ENCODE results near the gene RHOC.
A peak's percentile ranks its signal among the peaks of the same experiment; 100 is the strongest.

DNA sequence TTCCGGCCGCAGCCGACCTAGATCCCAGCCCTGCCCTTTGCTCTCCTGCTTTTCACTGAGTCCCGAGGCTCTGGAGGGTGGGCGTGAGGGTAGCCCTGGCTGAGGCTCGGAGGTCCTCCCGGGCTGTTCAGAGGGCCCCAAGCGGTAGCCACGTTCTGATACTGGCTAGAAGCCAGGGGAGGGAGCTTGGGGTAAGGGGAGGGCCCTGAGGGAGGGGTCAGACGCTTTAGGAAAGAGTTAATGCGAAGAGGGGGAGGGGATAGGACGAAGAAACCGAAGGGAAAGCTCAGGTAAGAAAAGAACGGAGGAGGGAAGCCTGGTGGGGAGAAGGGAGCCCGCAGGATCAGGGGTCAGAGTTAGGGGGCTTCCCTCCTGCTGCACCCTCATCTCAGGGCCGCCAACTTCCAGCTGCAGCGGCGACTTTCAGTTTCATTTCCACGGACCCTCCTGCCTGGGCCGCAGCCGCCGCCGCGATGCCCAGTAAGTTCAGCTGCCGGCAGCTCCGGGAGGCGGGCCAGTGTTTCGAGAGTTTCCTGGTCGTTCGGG is 32.4 kb downstream of the RHOC start, which contains the start of gene MOV10:
- TF ChIP-seq ZNF391 (tag by site-specific recombination; IDR thresholded peaks at IDR 0.05; ENCODE audit: borderline replicate concordance, low read depth) (peak; percentile 83; the same call in 1 of the 2 replicates), HOXA7 (CRISPR knock-in tag; IDR thresholded peaks at IDR 0.05; ENCODE audit: borderline replicate concordance) (no peak), ZNF175 (tag by site-specific recombination; IDR thresholded peaks at IDR 0.05) (no peak), ZNF560 (tag by site-specific recombination; IDR thresholded peaks at IDR 0.05; ENCODE audit: borderline replicate concordance) (no peak), ZNF366 (tag by site-specific recombination; conservative IDR thresholded peaks at IDR 0.05) (peak; percentile 79), KLF9 (tag by site-specific recombination; IDR thresholded peaks at IDR 0.05; ENCODE audit: low read depth) (peak; percentile 80), ZNF214 (tag by site-specific recombination; IDR thresholded peaks at IDR 0.05; ENCODE audit: borderline replicate concordance) (no peak)
- TF ChIP-seq, protein P1, sequence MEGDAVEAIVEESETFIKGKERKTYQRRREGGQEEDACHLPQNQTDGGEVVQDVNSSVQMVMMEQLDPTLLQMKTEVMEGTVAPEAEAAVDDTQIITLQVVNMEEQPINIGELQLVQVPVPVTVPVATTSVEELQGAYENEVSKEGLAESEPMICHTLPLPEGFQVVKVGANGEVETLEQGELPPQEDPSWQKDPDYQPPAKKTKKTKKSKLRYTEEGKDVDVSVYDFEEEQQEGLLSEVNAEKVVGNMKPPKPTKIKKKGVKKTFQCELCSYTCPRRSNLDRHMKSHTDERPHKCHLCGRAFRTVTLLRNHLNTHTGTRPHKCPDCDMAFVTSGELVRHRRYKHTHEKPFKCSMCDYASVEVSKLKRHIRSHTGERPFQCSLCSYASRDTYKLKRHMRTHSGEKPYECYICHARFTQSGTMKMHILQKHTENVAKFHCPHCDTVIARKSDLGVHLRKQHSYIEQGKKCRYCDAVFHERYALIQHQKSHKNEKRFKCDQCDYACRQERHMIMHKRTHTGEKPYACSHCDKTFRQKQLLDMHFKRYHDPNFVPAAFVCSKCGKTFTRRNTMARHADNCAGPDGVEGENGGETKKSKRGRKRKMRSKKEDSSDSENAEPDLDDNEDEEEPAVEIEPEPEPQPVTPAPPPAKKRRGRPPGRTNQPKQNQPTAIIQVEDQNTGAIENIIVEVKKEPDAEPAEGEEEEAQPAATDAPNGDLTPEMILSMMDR (tag by site-specific recombination; IDR thresholded peaks at IDR 0.05): no peak
- TF ChIP-seq, protein P2, sequence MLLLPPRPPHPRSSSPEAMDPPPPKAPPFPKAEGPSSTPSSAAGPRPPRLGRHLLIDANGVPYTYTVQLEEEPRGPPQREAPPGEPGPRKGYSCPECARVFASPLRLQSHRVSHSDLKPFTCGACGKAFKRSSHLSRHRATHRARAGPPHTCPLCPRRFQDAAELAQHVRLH (tag by site-specific recombination; IDR thresholded peaks at IDR 0.05): no peak; the same call in 1 of the 2 replicates

All from HEK293 (cell line).